Activated gamma-delta T cell treated with Interleukin-2 at 50 U/mL for 16 hours (primary cell): ENCODE data around the gene ORMDL1.
"Not testable (repeated sequence)": the region's sequence is repeated elsewhere in the genome, so short reads cannot be mapped to it uniquely, and the experiment has no call there.

Experiments
- DNase-seq: peaks from one replicate; pipeline ENCODE4 v3.0.0-alpha.2; 2020

ORMDL1 gene

DNA sequence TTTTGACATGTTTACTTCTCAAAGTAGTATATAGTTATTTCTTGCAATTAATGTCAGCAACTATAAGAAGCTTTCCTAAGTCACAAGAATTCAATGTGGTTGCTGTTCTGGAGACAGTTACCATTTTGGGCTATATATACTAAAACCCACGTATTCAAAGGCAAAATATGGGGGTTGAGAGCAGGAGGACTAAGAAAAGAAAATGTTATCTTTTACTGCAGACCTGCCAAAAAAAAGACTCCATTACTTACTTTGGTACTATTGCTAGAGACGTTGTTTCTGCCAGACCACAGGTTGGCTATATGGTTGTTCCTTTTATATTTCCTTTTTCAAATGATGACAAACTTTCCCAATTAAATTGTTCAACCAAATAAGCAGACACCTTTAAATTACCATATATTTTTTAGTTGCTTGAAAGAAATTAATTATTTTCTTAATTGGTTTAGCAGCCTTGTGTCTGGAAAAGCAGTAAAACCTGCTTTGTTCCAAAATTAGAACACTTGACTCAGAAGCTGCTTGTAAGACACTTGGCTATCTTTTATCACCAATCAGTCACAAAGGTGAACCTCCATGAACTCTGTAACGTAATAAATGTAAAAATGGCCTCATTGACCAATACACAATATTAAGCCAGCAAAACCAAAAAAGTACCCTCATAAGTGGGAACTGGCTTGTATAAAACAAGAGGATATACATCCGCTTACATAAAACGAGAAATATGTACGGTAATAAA lies 13.4 kb downstream of the ORMDL1 start:
- no peak for DNase-seq

DNA sequence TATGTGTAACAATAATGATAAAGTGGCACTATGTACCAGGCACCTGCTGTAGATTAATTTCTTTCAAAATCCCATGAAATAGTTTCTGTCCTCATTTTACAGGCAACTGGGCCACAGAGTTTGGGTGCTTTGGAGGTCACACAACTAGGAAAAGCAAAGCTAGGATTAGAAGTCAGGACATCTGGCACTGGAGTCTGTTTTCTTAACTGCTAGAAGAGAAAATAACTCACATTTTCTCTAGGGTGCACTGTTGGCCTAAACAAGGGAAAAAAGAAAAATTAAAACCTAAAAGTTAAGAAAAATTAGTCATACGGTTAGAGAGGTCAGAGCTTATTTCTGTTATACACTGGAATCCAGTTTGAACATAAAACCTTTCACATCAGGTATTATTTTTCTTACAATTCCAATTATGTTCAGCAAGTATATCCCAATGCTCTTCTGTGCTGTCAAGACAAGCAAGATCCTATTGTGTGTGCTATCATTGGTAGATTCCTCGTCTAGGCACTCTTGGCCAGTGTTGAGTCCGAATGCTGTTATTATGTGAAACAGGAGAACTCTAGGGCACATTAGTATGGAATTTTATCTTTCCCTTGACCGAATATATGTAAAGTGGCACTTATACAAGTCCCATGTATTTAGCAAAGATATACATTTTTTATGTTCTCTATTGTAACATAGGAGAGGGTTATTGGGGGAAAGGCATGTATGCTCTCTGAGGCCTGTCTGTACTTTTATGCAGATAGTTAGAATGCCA lies 20.1 kb downstream of the ORMDL1 start:
- DNase-seq = no peak

DNA sequence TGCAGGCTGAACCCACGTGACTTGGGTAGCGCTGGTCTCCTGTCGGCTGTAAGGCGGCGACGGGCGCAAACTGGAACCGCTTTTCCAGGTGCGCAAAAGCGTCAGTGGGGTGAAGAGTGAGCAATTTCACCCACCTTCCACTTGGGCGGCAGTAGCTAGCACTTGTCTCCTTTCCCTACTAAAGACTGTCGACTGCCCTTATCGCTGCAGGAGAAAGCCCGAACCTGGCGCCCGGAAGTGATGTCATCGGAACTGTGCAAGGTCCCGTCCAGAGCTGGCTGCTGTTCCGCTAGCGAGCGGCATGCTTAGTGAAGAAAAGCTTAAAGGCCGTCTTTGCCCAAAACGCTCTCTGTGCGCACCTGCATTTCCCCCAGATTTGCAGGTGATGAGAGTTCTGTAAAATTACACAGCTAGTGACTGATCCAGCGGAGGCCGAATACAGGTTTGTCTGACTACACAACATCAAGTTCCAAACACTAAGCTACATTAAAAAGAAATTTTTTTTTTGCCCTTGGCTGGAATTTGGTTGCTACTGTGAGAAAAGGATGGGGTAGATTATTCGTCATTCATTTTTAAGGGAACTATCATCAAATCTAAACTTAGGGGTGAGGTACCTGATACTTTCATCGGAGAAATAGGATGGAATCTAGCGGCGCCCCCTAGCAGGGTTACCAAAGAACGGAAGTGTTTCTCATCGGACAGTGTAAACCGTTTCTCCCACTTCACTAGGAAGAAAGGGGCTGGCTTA lies 21.4 kb downstream of the ORMDL1 start, which contains the start of gene OSGEPL1:
Gene OSGEPL1, minus strand, starts transcription at position 242 of the 748 bp plus-strand sequence. CDS start 1,152 bp downstream, outside the sequence.
- DNase-seq = peak; percentile 90

DNA sequence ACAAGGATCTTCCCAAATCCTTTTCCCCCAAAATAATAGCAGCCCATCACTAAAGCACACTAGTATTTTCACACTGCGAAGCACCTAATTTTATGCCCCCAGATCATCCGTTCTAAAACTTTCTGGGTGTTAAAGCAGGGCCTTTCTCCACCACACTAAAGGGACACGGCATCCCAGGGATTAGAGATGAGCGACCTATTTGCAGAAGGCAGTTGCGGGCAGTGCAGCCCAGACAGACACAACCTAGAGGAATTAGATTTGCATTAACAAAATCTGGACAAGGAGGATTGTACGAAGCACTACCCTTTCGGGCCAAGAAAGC lies 21.9 kb downstream of the ORMDL1 start:
- DNase-seq = no peak

GRCh38 chr2:189760154-189760553 lies 24.0 kb downstream of the ORMDL1 start:
- DNase-seq = not testable (repeated sequence)

DNA sequence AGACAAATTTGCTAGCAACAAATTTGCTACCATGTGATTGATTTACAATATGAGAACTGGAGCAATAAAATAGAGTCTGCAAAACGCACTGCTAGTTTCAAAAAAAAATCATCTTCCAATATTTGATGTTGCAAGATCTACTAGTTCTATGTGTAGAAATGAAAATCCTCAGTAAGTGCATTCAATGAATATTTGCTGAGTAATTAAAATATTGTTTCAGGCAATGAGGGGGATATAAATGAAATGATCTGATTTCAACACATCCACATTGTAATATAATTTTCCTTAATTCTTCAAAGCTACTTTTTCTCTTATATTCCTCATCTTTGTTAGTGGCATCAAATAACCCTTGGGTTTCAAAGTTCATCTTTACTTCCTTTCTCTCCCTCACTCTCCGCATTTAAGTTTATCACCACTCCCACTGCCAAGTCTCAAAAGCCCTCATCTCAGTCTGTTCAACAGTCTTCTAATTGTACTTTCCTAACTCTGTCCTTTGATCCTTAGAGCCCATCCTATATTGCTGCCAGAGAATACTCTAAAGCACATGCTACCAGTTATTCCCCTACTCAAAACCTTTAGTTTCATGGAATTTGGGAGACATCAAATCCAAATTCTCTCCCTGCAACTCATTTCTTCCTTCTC lies 27.7 kb downstream of the ORMDL1 start:
- no peak for DNase-seq

DNA sequence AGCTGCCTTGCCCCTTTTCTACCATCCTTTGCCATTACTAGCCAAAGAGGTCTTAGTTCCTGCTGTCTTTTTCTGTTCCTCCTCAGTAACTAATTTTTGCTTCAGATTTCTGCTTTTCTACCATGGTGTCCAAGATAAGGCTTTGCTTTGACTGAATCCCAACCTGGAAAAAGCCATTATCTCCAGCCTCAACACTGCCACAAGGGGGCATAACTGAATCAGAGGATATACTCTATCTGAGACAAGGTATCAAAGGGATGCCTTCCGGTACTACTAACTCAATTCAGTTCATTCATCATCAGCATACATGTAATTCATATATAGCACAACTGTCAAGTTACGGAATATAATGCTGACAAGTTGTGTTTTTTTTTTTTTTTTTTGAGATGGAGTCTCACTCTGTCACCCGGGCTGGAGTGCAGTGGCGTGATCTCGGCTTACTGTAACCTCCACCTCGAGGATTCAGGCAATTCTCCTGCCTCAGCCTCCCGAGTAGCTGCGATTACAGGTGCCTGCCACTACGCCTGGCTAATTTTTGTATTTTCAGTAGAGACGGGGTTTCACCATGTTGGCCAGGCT lies 33.0 kb downstream of the ORMDL1 start:
- peak; percentile 23 for DNase-seq

- no peak for DNase-seq
Observed at GRCh38 chr2:189729430-189729829, 54.7 kb downstream of the ORMDL1 start.

DNA sequence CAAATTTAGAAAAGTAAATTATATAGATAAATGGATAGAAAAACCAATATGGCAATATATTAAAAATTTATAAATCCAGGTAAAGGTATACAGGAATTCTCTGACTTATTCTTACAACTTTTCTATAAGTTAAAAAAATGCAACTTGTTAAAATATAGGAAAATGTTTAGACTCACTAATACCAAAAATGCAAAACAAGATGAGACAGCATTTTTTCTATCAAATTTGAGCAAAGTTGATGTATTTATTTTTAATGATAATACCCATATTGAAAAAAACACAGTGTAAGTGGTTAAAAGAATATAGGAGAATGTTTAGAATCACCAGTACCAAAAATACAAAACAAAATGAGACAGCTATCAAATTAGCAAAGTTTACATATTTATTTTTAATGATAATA lies 57.3 kb downstream of the ORMDL1 start:
- DNase-seq = no peak

GRCh38 chr2:189726271-189726670 lies 57.9 kb downstream of the ORMDL1 start:
- DNase-seq = no peak

GRCh38 chr2:189723192-189723591 lies 60.9 kb downstream of the ORMDL1 start:
- DNase-seq = no peak
